K562 (cell line): ENCODE results near the gene LSM8. TPM values are rescaled to one million over a fixed set of nuclear protein-coding genes. Genes with fewer than 3 reads are reported as not detected.

Experiments
- ATAC-seq: fragments of 200-7000 bp; cut with Tn5 transposase; 3 replicates; pipeline ENCODE4 v1.9.1; 2020; ENCODE audit warnings: moderate library complexity
- BruUV-seq: library from RNA; stranded (reverse); fragments of 400-500 nt; replicated peaks from 2 replicates; lab custom pipeline; 2021; lab: Mats Ljungman, UMichigan
- CTCF ChIA-PET: fragments of 300-600 bp; formaldehyde crosslinking; extraction: SDS; loops from one replicate; lab custom pipeline; 2021; ENCODE audit warnings: low intra/inter-chr PET ratio; lab: Yijun Ruan, JAX
- POLR2A ChIA-PET: fragments of 300-600, 350-650 bp; sonication (Branson Sonifier 250); formaldehyde crosslinking; extraction: SDS; loops from one replicate; lab custom pipeline; 2021; ENCODE audit warnings: antibody characterized with exemption, inconsistent platforms; lab: Yijun Ruan, JAX
- DNase-seq, 4 experiments: peaks; one replicate each; pipeline versions ENCODE4 v3.0.0 to v3.0.0-alpha.2; 2011 to 2018; ENCODE audit warnings: low spot score in 3 of 4, mixed read lengths in 3 of 4; ENCODE audit errors: extremely low read depth in 1 of 4
- FAIRE-seq: peaks from 2 replicates; lab custom pipeline; 2011; peaks lifted over from hg19 to GRCh38; lab: Jason Lieb, UNC
- H2AFZ ChIP-seq: 2 replicates; pipeline ENCODE4 v1.6.0; 2011; ENCODE audit warnings: low read depth, low read length, control low read depth, inconsistent platforms
- H3K27ac ChIP-seq: fragments of 200-600 bp; 3 replicates; pipeline ENCODE4 v1.8.0; 2011; ENCODE audit warnings: low read depth, mild to moderate bottlenecking, control low read depth, inconsistent platforms, low read length, moderate library complexity, mixed read lengths; ENCODE audit errors: extremely low read depth
- H3K27me3 ChIP-seq, 2 experiments: fragments of 300-600 bp in 1 of 2; 2 replicates in 1 of 2; 3 replicates in 1 of 2; pipeline versions ENCODE4 v1.6.0 to v1.8.0; 2011; ENCODE audit warnings: inconsistent platforms in 2 of 2, low read length in 2 of 2, mild to moderate bottlenecking in 1 of 2, mixed read lengths in 1 of 2, moderate library complexity in 1 of 2; ENCODE audit not compliant: control insufficient read depth in 2 of 2, insufficient read depth in 2 of 2
- H3K36me3 ChIP-seq: fragments of 300-600 bp; 3 replicates; pipeline ENCODE4 v1.8.0; 2011; ENCODE audit warnings: mild to moderate bottlenecking, low read length, inconsistent platforms; ENCODE audit not compliant: control insufficient read depth, insufficient read depth
- H3K4me1 ChIP-seq, 2 experiments: fragments of 200-600 bp in 1 of 2; replicated peaks in 1 of 2; 2 replicates in 1 of 2; 3 replicates in 1 of 2; pipeline versions ENCODE4 v1.5.1 to v1.8.0; 2011; ENCODE audit warnings: inconsistent platforms in 2 of 2, low read length in 2 of 2, mild to moderate bottlenecking in 1 of 2, mixed read lengths in 1 of 2, moderate library complexity in 1 of 2; ENCODE audit not compliant: control insufficient read depth in 2 of 2, insufficient read depth in 2 of 2
- H3K4me2 ChIP-seq: 2 replicates; pipeline ENCODE4 v1.6.1; 2011; ENCODE audit warnings: low read length, control low read depth, inconsistent platforms, mixed read lengths; ENCODE audit not compliant: insufficient read depth
- H3K4me3 ChIP-seq: fragments of 200-600 bp; sonication (generic), shearing (Covaris generic); 2 replicates; pipeline ENCODE4 v1.5.1; 2016; ENCODE audit warnings: control low read depth, inconsistent platforms
- H3K79me2 ChIP-seq: fragments of 200-600 bp; 3 replicates; pipeline ENCODE4 v1.8.0; 2011; ENCODE audit warnings: low read length, inconsistent platforms; ENCODE audit not compliant: control insufficient read depth, insufficient read depth
- H3K9ac ChIP-seq, 2 experiments: 2 replicates each; pipeline versions ENCODE4 v1.6.0 to v1.6.1; 2011; ENCODE audit warnings: low read depth in 2 of 2, low read length in 2 of 2, control low read depth in 1 of 2, inconsistent platforms in 1 of 2, mild to moderate bottlenecking in 1 of 2, mixed read lengths in 1 of 2; ENCODE audit not compliant: insufficient read depth in 1 of 2
- H3K9me1 ChIP-seq: one replicate; pipeline ENCODE4 v1.6.0; 2011; ENCODE audit warnings: inconsistent platforms, mild to moderate bottlenecking, low read length, moderate library complexity; ENCODE audit not compliant: control insufficient read depth, insufficient read depth
- H3K9me3 ChIP-seq: replicated peaks from 2 replicates; pipeline ENCODE4 v1.5.1; 2011; ENCODE audit warnings: low read depth, low read length, inconsistent platforms; ENCODE audit not compliant: control insufficient read depth, insufficient read depth
- H4K20me1 ChIP-seq: replicated peaks from 2 replicates; pipeline ENCODE4 v1.6.1; 2011; ENCODE audit warnings: low read length, inconsistent platforms, mixed read lengths; ENCODE audit not compliant: control insufficient read depth, insufficient read depth
- ASH1L ChIP-seq: fragments of 450-650 bp; IDR thresholded peaks from 2 replicates; pipeline ENCODE4 v1.6.1; 2018; ENCODE audit warnings: borderline replicate concordance, mild to moderate bottlenecking, low read depth; ENCODE audit not compliant: partially characterized antibody
- FOXJ3 ChIP-seq: sonication (generic); formaldehyde crosslinking; IDR thresholded peaks from 2 replicates; pipeline ENCODE4 v1.4.0; 2020; ENCODE audit warnings: mild to moderate bottlenecking, missing genetic modification reagents
- ILK ChIP-seq: fragments of 450-650 bp; IDR thresholded peaks from 2 replicates; pipeline ENCODE4 v1.6.1; 2016; ENCODE audit warnings: missing genetic modification characterization, low read depth, mild to moderate bottlenecking, missing compliant biosample characterization, moderate library complexity, borderline replicate concordance
- KLF10 ChIP-seq: fragments of 250-450 bp; sonication (Bioruptor Pico); IDR thresholded peaks from 2 replicates; pipeline ENCODE4 v1.6.1; 2021; ENCODE audit warnings: matching md5 sums
- MCM7 ChIP-seq, 2 experiments: fragments of 450-650 bp; IDR thresholded peaks; 2 replicates each; pipeline ENCODE4 v1.6.1; 2016 to 2018
- MXI1 ChIP-seq: IDR thresholded peaks from 2 replicates; pipeline ENCODE4 v1.6.1; 2011; ENCODE audit warnings: low read depth, mild to moderate bottlenecking, improper control_type of control experiment, low read length
- NCOA4 ChIP-seq: fragments of 450-650 bp; IDR thresholded peaks from 2 replicates; pipeline ENCODE4 v1.6.1; 2018; ENCODE audit warnings: mild to moderate bottlenecking; ENCODE audit not compliant: partially characterized antibody
- PURB ChIP-seq: sonication (generic); formaldehyde crosslinking; IDR thresholded peaks from 2 replicates; pipeline ENCODE4 v1.9.0; 2021; ENCODE audit warnings: low read depth, mild to moderate bottlenecking, missing genetic modification reagents
- TCFL5 ChIP-seq: fragments of 250-450 bp; sonication (Bioruptor Pico); conservative IDR thresholded peaks from 2 replicates; pipeline ENCODE4 v1.6.1; 2021; ENCODE audit warnings: mild to moderate bottlenecking, moderate library complexity, matching md5 sums
- ZC3H4 ChIP-seq: sonication (generic); formaldehyde crosslinking; IDR thresholded peaks from 2 replicates; pipeline ENCODE4 v1.9.0; 2021; ENCODE audit warnings: missing genetic modification reagents, borderline replicate concordance
- ZNF143 ChIP-seq: sonication (generic); formaldehyde crosslinking; IDR thresholded peaks from 2 replicates; pipeline ENCODE4 v1.9.0; 2022; ENCODE audit warnings: mild to moderate bottlenecking, missing genetic modification reagents
- ZNF507 ChIP-seq: conservative IDR thresholded peaks from 2 replicates; pipeline ENCODE4 v1.6.1; 2017; ENCODE audit warnings: missing genetic modification characterization, missing compliant biosample characterization
- ZNF551 ChIP-seq: fragments of 250-450 bp; sonication (Bioruptor Pico); IDR thresholded peaks from 2 replicates; pipeline ENCODE4 v1.5.0; 2021; ENCODE audit warnings: mild to moderate bottlenecking, moderate library complexity
- WGBS: fragments of 100-300 bp; shearing (Covaris generic); methylation state at CpG from one replicate; pipeline ENCODE4 v1.1.6; 2016; ENCODE audit warnings: low coverage, mixed read lengths; ENCODE audit not compliant: insufficient coverage; ENCODE audit errors: missing lambda C conversion rate; 5-methylcytosine and 5-hydroxymethylcytosine counted together
- in situ Hi-C: fragments of 300-500 bp; cut with MboI; formaldehyde crosslinking; loops from 4 replicates; pipeline ENCODE4 v1.15.0; 2018; ENCODE audit warnings: inconsistent platforms, mixed read lengths
- intact Hi-C: fragments of 100-400 bp; cut with micrococcal nuclease; formaldehyde crosslinking; loops from 2 replicates; pipeline ENCODE4 v1.14.2; 2022
- polyA plus RNA-seq, 8 experiments: library from polyadenylated mRNA; depleted of rRNA in 4 of 8; stranded (reverse) in 5 of 8; unstranded in 3 of 8; fragments of >200 nt; fragmentation: Nextera tagmentation in 2 of 8; fragmentation: Illumina TruSeq in 1 of 8; extraction: Ambion mirVana in 2 of 8; extraction: Trizol in 1 of 8; gene quantifications; 2 replicates each; pipeline versions ENCODE4 v1.2.1 to v1.2.3, GENCODE V29; 2011 to 2014; ENCODE audit warnings: inconsistent platforms in 1 of 8, missing spikeins in 1 of 8
- total RNA-seq, 7 experiments: library from RNA; depleted of rRNA in 6 of 7; stranded (reverse); fragments of >200 nt in 6 of 7; fragmentation: Illumina TruSeq in 2 of 7; extraction: Trizol in 2 of 7; gene quantifications; 2 replicates each; pipeline versions ENCODE4 v1.2.1 to v1.2.3, GENCODE V29; 2011 to 2021; ENCODE audit warnings: low replicate concordance in 1 of 7

Gene LSM8
- total and polyA plus RNA-seq, 9 of the 15 experiments (the other 6 are each of a cell fraction or from before 2014, with no cell fraction given): 81.5 to 340 (median 180) TPM

DNA sequence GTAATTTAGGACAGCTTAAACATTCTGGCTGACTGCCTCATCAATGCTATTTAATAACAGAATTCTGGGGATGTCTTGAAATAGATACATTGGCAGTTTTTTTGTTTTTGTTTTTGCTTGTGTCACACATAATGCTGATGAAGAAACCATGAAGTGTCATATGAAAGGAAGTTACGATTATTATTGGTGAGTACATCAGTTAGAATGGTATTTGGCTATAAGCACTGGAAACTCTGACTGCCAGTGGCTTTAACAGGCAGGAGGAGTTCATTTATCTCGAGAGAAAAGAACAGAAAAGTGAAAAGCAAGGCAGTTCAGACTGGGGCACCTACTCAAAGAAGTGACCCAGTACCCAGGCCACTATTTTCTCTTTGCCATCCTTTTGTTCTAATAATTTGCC is 18.1 kb downstream of the LSM8 start:
- no TSS peak for BruUV-seq
- Histone ChIP-seq H2AFZ (no peak overlapping the region), H3K4me2 (no peak overlapping the region), H3K9me1 (no peaks in the 10 kb centered on the region), H3K27me3 (no peaks in the 10 kb centered on the region), H3K4me1 (no peaks in the 10 kb centered on the region), H3K9ac (no peak overlapping the region), H3K9me3 (no peaks in the 10 kb centered on the region), H3K27ac (no peak overlapping the region), H3K79me2 (no peaks in the 10 kb centered on the region), H3K4me3 (no peak overlapping the region), H4K20me1 (no peaks in the 10 kb centered on the region), H3K36me3 (no peaks in the 10 kb centered on the region)
- ATAC-seq: no peak
- no peak for TF ChIP-seq MXI1
- no peak for TF ChIP-seq ILK (tag)
- TF ChIP-seq NCOA4: no peak
- TF ChIP-seq ZNF143 (CRISPR knock-in tag): no peak
- no peak for TF ChIP-seq ASH1L
- no peak for TF ChIP-seq ZNF507 (tag)
- no peak for TF ChIP-seq KLF10 (CRISPR knock-in tag)
- no peak for TF ChIP-seq ZNF551 (CRISPR knock-in tag)
- no peak for TF ChIP-seq TCFL5
- no peak for TF ChIP-seq MCM7 (IDR thresholded peaks at IDR 0.05)
- no peak for TF ChIP-seq PURB (CRISPR knock-in tag)
- no peak for TF ChIP-seq FOXJ3 (CRISPR knock-in tag)
- no peak for TF ChIP-seq ZC3H4 (CRISPR knock-in tag)
- WGBS: 12% methylated on average over 2 of the region's 2 CpGs
- no peak for FAIRE-seq
- ChIA-PET POLR2A (no interaction called here), CTCF (no interaction called here)
- intact Hi-C loops: no loop called here
- no peak for DNase-seq
- in situ Hi-C loops: no loop called here
